HG02798 (cell line): ENCODE data around the gene CT45A3.
"Not testable (repeated sequence)": the region's sequence is repeated elsewhere in the genome, so short reads cannot be mapped to it uniquely, and the experiment has no call there.

ENCODE experiments used
- ATAC-seq: cut with Tn5 transposase; IDR thresholded peaks from one replicate; pipeline ENCODE4 v1.9.1; 2021; ENCODE audit warnings: mild to moderate bottlenecking; ENCODE audit not compliant: unreplicated experiment, poor library complexity

The CT45A3 gene, protein sequence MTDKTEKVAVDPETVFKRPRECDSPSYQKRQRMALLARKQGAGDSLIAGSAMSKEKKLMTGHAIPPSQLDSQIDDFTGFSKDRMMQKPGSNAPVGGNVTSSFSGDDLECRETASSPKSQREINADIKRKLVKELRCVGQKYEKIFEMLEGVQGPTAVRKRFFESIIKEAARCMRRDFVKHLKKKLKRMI

GRCh38 chrX:135768091-135768490 lies at the start of gene CT45A3:
Gene CT45A3, minus strand, starts transcription at chrX:135768191. Its CDS starts 3,747 bp downstream, at chrX:135764444.
- not testable (repeated sequence) for ATAC-seq

- ATAC-seq, result not testable (repeated sequence)
Observed at GRCh38 chrX:135802687-135803086, 34.7 kb upstream of the CT45A3 start, which contains the start of gene CT45A6. Gene CT45A6, minus strand, starts transcription at chrX:135802787. Its CDS starts 3,794 bp downstream, at chrX:135798993.

DNA sequence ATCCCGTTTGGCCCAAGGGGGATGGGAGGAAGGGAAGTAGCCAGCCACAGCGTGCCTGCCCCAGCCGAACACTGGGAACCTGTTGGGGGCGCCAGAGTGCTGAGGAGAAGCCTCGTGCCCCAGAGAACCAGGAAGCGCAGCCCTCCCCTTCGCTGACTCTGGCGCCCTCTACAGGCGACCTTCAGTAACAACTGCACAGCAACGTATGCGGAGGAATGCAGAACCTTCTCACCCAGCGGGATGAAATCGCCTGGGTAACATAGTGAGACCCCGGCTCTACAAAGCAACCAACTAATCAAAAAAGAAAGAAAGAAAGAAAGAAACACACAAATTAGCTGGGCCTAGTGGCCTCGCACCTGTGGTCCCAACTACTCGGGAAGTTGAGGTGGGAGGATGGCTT lies 17.4 kb upstream of the CT45A3 start, which contains the start of gene CT45A5:
TSS of gene CT45A5 (minus strand) at position 101 of the 400 bp plus-strand sequence. CDS start 3,774 bp downstream, outside the sequence.
- ATAC-seq, result not testable (repeated sequence)

DNA sequence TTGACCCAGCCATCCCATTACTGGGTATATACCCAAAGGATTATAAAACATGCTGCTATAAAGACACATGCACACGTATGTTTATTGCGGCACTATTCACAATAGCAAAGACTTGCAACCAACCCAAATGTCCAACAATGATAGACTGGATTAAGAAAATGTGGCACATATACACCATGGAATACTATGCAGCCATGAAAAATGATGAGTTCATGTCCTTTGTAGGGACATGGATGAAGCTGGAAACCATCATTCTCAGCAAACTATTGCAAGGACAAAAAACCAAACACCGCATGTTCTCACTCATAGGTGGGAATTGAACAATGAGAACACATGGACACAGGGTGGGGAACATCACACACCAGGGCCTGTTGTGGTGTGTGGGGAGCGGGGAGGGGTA lies 23.3 kb downstream of the CT45A3 start:
- ATAC-seq, result not testable (repeated sequence)

- ATAC-seq, result no peak
Observed at GRCh38 chrX:135741192-135741715, 26.7 kb downstream of the CT45A3 start.

DNA sequence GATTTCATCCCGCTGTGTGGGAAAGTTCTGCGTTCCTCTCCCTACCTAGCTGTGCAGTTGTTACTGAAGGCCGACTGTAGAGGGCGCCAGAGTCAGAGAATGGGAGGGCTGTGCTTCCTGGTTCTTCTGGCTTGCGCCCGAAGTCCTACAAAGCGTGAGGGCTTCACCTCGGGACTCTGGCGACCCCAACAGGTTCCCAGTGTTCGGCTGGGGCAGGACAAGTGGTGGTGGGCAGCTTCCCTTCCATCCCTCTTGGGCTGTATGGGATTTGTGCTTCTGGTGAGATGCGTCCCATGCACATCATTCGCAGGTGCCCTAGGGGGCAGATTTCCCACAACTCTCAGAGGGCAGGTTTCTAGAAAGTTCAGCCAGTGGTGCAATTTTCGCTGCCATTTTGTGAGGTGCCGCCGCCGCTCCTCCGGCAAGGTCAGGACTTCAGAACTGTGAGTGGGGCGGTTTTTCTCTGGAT lies 27.3 kb downstream of the CT45A3 start:
- peak; percentile 76 for ATAC-seq

- ATAC-seq, result no peak
Observed at GRCh38 chrX:135737366-135738071, 30.5 kb downstream of the CT45A3 start.

DNA sequence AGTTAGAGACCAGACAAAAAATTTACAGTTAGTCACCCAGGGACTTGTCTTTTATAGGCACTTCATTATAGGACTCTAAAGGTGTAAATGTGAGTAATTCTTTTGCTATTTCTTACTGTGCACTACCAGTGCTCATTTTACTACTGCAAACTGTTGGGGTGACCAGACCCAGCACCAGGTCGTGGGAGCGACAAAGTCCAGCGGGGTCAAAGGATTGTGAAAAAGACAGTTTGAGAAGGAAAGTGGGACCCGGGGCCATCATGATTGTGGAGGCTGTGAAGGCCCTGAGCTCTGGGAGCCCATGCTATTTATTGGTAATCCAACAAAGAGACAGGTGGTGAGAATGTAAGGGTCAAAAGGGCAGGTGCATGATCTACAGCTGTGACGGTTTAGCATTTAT lies 33.3 kb downstream of the CT45A3 start:
- ATAC-seq, result not testable (repeated sequence)

DNA sequence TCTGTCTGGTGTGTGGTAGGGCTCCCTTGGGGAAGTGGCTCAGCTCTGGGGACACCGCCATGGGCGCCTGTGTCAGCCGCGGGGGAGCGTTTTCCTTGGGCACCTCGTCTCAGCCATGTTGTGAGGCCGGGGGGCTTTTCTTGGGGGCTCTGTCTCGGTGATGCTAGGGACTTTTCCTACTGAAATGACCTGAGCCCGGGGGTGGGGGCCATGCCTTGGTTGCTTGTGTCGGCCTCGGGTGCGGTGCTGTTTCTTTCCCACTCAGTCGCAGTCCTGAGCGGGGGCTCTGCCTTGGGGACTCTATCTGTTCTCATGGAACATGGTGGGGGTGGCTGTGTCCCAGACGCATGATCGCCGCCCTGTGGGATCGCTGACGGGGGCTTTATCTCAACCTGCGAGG lies 54.2 kb downstream of the CT45A3 start:
- ATAC-seq, result no peak

GRCh38 chrX:135713183-135713689 lies 54.8 kb downstream of the CT45A3 start, which contains the start of gene CT45A1:
Gene CT45A1, plus strand, starts transcription at chrX:135713639. Its CDS starts 5,302 bp downstream, at chrX:135718941.
- not testable (repeated sequence) for ATAC-seq
